ENCODE measurements around the gene EEF1AKMT2.
"Not testable (repeated sequence)": the region's sequence is repeated elsewhere in the genome, so short reads cannot be mapped to it uniquely, and the experiment has no call there.

EEF1AKMT2 gene

GRCh38 chr10:124791547-124792348 is at the start of gene EEF1AKMT2:
Gene EEF1AKMT2 (minus strand): TSS chr10:124791887. CDS start chr10:124791833, 54 bp downstream.
- peak; percentile 84 for DNase-seq

GRCh38 chr10:124837687-124838086 is 46.0 kb upstream of the EEF1AKMT2 start:
- no peak for DNase-seq

- no peak for DNase-seq
Observed at GRCh38 chr10:124831116-124831515, 39.4 kb upstream of the EEF1AKMT2 start.

- no peak for DNase-seq
Observed at GRCh38 chr10:124830445-124830844, 38.8 kb upstream of the EEF1AKMT2 start.

- no peak for DNase-seq
Observed at GRCh38 chr10:124829447-124830115, 37.9 kb upstream of the EEF1AKMT2 start.

- peak; percentile 41 for DNase-seq
Observed at GRCh38 chr10:124827474-124827873, 35.8 kb upstream of the EEF1AKMT2 start.

- no peak for DNase-seq
Observed at GRCh38 chr10:124826262-124826661, 34.6 kb upstream of the EEF1AKMT2 start.

GRCh38 chr10:124825702-124826101 is 34.0 kb upstream of the EEF1AKMT2 start:
- no peak for DNase-seq

GRCh38 chr10:124824932-124825331 is 33.2 kb upstream of the EEF1AKMT2 start:
- DNase-seq = not testable (repeated sequence)

GRCh38 chr10:124824507-124824906 is 32.8 kb upstream of the EEF1AKMT2 start:
- no peak for DNase-seq

GRCh38 chr10:124821520-124821919 is 29.8 kb upstream of the EEF1AKMT2 start:
- no peak for DNase-seq

GRCh38 chr10:124820121-124820520 is 28.4 kb upstream of the EEF1AKMT2 start:
- DNase-seq = no peak

- DNase-seq = peak; percentile 12
Observed at GRCh38 chr10:124802313-124802675, 10.6 kb upstream of the EEF1AKMT2 start.

- DNase-seq = no peak
Observed at GRCh38 chr10:124799211-124799610, 7.5 kb upstream of the EEF1AKMT2 start.

- no peak for DNase-seq
Observed at GRCh38 chr10:124798781-124799180, 7.1 kb upstream of the EEF1AKMT2 start.

GRCh38 chr10:124798364-124798763 is 6.7 kb upstream of the EEF1AKMT2 start:
- DNase-seq = no peak

GRCh38 chr10:124792998-124793352 is 1.3 kb upstream of the EEF1AKMT2 start:
- no peak for DNase-seq

GRCh38 chr10:124782900-124783299 is 8.8 kb downstream of the EEF1AKMT2 start:
- DNase-seq = not testable (repeated sequence)

- DNase-seq = no peak
Observed at GRCh38 chr10:124768791-124769190, 22.9 kb downstream of the EEF1AKMT2 start.

GRCh38 chr10:124765256-124765655 is 26.4 kb downstream of the EEF1AKMT2 start:
- DNase-seq = no peak

- no peak for DNase-seq
Observed at GRCh38 chr10:124763267-124763666, 28.4 kb downstream of the EEF1AKMT2 start.

- no peak for DNase-seq
Observed at GRCh38 chr10:124762281-124762680, 29.4 kb downstream of the EEF1AKMT2 start.

- no peak for DNase-seq
Observed at GRCh38 chr10:124756156-124756903, 35.4 kb downstream of the EEF1AKMT2 start.

GRCh38 chr10:124755581-124755980 is 36.1 kb downstream of the EEF1AKMT2 start:
- DNase-seq = no peak

Data from CD4-positive, alpha-beta T cell treated with Interleukin-17A for 1 hour (primary cell).